ENCODE results near the gene ZBTB43.

The ZBTB43 gene

DNA sequence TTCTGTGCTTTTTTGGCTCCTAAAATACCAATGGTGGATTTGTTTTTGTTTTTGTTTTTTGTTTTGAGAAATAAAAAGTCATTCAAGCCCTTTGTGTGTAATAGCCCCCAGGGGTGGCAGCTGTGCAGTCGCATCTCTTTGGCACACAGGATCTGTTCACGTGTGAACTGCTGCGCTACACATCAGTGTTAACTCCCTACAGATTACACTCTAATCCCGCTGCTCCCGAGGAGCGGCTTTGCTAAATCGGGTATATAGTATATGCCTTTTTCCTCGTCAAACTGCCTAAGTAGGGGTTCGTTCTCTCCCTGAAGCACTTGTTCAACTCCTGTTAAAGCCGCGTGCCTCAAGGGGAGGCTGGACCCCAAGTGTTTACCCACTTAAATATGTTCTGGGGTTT, 77.9 kb downstream of the ZBTB43 start:
- TF ChIP-seq, protein P1, sequence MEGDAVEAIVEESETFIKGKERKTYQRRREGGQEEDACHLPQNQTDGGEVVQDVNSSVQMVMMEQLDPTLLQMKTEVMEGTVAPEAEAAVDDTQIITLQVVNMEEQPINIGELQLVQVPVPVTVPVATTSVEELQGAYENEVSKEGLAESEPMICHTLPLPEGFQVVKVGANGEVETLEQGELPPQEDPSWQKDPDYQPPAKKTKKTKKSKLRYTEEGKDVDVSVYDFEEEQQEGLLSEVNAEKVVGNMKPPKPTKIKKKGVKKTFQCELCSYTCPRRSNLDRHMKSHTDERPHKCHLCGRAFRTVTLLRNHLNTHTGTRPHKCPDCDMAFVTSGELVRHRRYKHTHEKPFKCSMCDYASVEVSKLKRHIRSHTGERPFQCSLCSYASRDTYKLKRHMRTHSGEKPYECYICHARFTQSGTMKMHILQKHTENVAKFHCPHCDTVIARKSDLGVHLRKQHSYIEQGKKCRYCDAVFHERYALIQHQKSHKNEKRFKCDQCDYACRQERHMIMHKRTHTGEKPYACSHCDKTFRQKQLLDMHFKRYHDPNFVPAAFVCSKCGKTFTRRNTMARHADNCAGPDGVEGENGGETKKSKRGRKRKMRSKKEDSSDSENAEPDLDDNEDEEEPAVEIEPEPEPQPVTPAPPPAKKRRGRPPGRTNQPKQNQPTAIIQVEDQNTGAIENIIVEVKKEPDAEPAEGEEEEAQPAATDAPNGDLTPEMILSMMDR (IDR thresholded peaks at IDR 0.05; ENCODE audit: low read depth, low read length): no peak
- DNase-seq (ENCODE audit: extremely low read depth, low read depth): no peak

DNA sequence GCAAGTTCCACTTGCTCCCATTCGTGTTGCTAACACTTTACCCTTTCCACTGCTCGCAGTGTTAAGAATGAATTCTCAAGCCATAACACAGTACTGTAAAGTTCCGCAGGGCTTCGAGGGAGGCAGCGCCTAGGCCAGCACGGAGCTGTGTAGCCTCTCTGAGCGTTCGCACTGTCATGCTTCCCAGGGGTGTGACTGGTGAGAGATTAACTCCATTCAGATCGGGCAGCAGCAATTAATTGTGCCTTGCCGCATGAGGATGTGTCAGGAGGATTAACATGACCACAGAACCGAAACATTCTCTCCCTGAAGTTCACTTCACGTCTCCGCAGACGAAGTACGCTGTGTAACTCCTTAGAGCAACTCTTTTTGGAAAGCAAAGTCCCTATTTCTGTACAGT, 78.8 kb downstream of the ZBTB43 start:
- DNase-seq (ENCODE audit: extremely low read depth, low read depth): no peak
- TF ChIP-seq, protein P1 (IDR thresholded peaks at IDR 0.05; ENCODE audit: low read depth, low read length): no peak

DNA sequence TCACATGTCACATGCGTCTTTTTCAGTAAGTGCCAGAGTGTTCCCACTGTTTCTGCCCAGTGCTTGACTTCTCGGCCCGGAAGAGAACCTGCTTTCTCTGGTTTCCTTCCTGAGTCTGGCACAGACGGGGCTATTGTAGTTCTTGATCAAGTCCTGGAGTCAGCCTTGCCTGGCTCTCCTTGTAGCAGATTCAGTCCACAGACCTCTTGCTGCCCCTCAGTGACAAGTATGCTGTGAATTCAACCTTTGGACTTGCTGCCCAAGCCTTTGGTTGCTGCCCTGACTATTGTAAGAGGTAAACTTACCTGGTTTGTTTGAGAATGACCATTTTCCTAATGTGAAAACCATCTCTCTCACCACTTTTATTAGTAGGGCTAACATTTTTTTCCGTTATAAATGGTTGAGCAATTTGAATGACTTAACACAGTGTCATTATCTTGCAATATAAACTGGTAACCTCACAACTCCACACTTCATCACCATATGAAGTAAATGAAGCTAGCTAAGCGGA, 80.3 kb downstream of the ZBTB43 start:
- TF ChIP-seq, protein P1 (IDR thresholded peaks at IDR 0.05; ENCODE audit: low read depth, low read length): no peak
- no peak for DNase-seq (ENCODE audit: extremely low read depth, low read depth)

DNA sequence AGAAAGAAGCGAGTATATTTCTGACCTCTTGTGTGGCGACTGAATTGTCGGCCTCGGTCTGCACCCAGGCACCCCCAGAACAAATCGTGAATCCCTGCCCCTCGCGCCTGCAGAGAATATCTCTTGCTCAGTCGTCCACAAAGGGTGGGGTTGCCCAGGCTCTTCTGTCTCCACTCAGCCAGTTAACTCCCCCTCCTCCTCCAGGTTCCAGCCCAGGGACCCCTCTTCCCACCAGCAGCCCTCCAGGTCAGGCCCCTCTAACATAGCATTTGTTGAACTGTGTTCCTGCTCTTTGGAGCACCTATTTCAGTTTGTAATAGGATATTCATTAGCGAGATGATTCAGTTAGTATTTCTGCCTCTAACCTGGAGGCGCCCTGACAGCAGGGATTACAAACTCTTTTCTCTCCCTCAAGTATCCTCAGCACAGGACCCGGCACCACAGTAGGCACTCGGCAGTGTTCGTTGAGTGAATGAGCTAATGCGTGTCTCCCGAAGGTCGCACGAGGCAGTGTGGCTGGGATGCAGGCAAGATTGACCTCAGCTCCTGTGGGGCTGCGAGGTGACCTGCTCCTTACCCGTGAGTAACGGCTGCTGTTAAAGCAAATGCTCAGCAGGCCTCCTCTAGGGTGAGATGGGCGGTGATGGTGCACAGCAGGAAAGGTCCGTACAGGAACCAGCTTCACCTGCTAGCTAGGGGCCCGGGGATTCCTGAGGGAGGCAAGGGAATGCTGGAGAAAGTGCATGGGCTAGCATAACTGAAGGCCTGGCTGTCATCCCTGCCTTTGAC, 81.4 kb downstream of the ZBTB43 start:
- DNase-seq (ENCODE audit: extremely low read depth, low read depth): no peak
- TF ChIP-seq, protein P1 (IDR thresholded peaks at IDR 0.05; ENCODE audit: low read depth, low read length): no peak

DNA sequence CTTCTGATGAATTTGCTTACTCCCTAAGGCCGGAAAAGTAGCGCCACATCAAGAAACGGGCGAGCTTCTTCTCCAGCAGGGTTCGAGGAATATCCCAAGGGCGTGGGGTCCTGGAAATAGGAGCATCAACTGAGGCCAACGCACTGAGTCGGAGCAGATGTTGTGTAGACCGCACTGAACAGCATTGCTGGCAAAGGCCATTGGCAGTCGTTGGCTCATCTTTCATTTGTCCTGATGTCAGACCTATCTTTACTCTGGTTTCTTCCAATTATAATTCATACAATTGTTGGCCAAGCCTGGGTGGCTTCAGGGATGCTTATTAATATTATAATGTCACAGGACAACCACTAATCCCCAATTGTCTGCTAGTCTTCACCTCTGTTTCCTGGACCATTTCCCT, 82.1 kb downstream of the ZBTB43 start:
- no peak for DNase-seq (ENCODE audit: extremely low read depth, low read depth)
- TF ChIP-seq, protein P1 (IDR thresholded peaks at IDR 0.05; ENCODE audit: low read depth, low read length): no peak

All from AG09319 (cell line).